Lower leg skin (tissue), 4 donors: ENCODE measurements around the gene CLC. TPM values are rescaled to one million over a fixed set of nuclear protein-coding genes. Genes with fewer than 3 reads are reported as not detected.
"Not testable (repeated sequence)": the region's sequence is repeated elsewhere in the genome, so short reads cannot be mapped to it uniquely, and the experiment has no call there.

Experiments
- DNase-seq, 2 donors: peaks; one replicate each; pipeline ENCODE4 v3.0.0-alpha.2; 2019; ENCODE audit warnings: low spot score in 2 of 2
- H3K4me3 ChIP-seq: fragments of 200-600 bp; sonication (generic); 2 replicates; pipeline ENCODE4 v1.5.1; 2017; ENCODE audit warnings: mild to moderate bottlenecking, low read depth; ENCODE audit not compliant: poor library complexity, severe bottlenecking
- POLR2A ChIP-seq, 2 donors: fragments of 450-650 bp; IDR thresholded peaks; one replicate each; pipeline ENCODE4 v1.6.1; 2016 to 2017; ENCODE audit warnings: antibody characterized with exemption in 2 of 2, mild to moderate bottlenecking in 1 of 2, moderate library complexity in 1 of 2
- WGBS, 2 donors: methylation state at CpG; one replicate each; pipeline ENCODE4 v1.1.5; 2018; 5-methylcytosine and 5-hydroxymethylcytosine counted together
- intact Hi-C: fragments of 100-400 bp; cut with DNase I; formaldehyde crosslinking; loops from one replicate; pipeline ENCODE4 v1.15.0; 2023; ENCODE audit warnings: low total_unique reads
- total RNA-seq, 4 donors: library from RNA; depleted of rRNA; stranded (reverse); fragments of >200 nt; gene quantifications; one replicate each; pipeline ENCODE4 v1.1.0, GENCODE V29; 2016
- TF ChIP-seq, protein P1 (sequence below), 3 donors: fragments of 450-650 bp; IDR thresholded peaks; one replicate each; pipeline ENCODE4 v1.5.1; 2016; ENCODE audit warnings: antibody characterized with exemption in 3 of 3, mild to moderate bottlenecking in 3 of 3, moderate library complexity in 2 of 3

The CLC gene
- total RNA-seq, 4 donors from 2014 or later: not detected

DNA sequence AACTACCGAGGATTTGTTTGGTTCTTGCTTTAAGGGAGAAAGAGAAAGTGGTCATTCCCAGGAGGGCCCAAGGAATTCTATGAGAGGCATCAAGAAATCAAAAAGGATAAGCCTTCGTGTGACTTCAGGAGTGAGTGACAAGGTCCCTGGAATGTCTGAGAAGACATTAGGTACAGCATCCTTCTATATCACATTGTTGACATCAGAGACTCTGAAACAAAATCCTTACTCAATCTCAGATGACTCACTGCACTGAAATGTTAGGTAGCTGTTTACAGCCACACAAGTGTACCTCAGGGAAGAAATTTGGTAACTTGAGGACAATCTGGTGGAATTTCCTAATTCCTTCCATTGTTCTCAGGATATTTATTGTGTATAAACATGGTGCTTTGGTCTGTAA lies 41.4 kb downstream of the CLC start:
- no peak overlapping the region for H3K4me3 ChIP-seq
- TF ChIP-seq POLR2A (IDR thresholded peaks at IDR 0.05): no peak
- TF ChIP-seq, protein P1, sequence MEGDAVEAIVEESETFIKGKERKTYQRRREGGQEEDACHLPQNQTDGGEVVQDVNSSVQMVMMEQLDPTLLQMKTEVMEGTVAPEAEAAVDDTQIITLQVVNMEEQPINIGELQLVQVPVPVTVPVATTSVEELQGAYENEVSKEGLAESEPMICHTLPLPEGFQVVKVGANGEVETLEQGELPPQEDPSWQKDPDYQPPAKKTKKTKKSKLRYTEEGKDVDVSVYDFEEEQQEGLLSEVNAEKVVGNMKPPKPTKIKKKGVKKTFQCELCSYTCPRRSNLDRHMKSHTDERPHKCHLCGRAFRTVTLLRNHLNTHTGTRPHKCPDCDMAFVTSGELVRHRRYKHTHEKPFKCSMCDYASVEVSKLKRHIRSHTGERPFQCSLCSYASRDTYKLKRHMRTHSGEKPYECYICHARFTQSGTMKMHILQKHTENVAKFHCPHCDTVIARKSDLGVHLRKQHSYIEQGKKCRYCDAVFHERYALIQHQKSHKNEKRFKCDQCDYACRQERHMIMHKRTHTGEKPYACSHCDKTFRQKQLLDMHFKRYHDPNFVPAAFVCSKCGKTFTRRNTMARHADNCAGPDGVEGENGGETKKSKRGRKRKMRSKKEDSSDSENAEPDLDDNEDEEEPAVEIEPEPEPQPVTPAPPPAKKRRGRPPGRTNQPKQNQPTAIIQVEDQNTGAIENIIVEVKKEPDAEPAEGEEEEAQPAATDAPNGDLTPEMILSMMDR (IDR thresholded peaks at IDR 0.05): no peak
- intact Hi-C loops: no loop called here
- WGBS, 2 donors: 59 to 63% methylated on average over 2 of the region's 2 CpGs
- DNase-seq: no peak

DNA sequence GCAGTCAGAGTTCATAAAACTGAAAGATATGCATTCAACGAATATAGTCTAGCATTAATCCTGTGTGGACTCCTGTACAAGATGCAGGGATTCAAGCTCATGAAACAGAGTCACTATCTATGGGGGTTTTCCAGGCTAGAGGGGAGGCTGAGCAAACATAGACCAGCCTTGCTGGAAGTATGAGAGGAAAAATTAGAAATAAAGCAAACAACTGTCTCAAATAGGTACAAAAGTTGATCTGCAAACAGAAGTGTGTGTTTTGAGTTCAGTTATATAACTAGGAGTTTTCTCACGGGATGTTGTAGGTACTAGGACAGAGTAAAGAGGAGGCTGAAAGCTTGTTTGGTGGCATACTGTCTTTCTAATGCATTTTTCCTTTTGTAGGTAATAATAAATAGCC lies 42.1 kb downstream of the CLC start:
- intact Hi-C loops: no loop called here
- TF ChIP-seq, protein P1 (IDR thresholded peaks at IDR 0.05): no peak
- TF ChIP-seq POLR2A (IDR thresholded peaks at IDR 0.05): no peak
- no peak for DNase-seq
- 60 to 71% methylated on average over 2 of the region's 2 CpGs for WGBS, 2 donors
- no peak overlapping the region for H3K4me3 ChIP-seq

DNA sequence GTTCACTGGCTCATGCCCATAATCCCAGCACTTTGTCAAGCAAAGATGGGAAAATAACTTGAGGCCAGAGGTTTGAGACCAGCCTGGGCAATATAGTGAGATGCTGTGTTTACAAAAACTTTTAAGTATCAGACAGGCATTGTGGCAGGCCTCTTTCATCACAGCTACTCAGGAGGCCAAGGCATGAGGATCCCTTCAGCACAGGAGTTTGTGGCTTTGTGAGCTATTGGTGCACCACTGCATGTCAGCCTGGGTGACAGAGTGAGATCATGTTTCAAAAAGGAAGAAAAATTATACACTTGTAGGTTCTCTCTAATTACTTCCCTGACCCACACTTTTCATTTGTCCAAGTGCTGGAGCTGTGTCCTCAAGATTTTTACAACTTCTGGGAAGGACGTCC lies 45.0 kb downstream of the CLC start:
- intact Hi-C loops: no loop called here
- TF ChIP-seq, protein P1 (IDR thresholded peaks at IDR 0.05): no peak
- TF ChIP-seq POLR2A (IDR thresholded peaks at IDR 0.05): no peak
- DNase-seq: no peak
- WGBS, 2 donors: 50 to 69% methylated on average over 1 of the region's 1 CpG
- no peak overlapping the region for H3K4me3 ChIP-seq

DNA sequence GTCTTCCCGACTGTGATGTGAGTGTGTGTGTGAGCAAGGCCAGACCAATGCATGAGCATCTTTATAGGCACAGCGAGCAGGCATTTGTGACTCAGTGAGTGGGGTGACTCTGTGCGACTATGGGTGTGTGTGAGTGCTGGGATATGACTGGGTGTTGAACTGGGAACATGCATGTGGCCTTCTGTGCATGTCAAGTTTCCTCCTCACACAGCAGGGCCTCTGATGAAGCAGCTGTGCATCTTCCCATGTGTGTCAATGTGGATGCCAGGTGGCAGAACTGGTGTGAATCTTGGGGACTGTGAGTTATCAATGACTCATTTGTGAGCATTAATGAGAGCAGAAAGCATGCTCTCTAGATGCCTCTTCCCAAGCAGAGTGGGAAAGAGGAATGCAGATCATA lies 45.7 kb downstream of the CLC start:
- 74 to 85% methylated on average over 3 of the region's 3 CpGs for WGBS, 2 donors

DNA sequence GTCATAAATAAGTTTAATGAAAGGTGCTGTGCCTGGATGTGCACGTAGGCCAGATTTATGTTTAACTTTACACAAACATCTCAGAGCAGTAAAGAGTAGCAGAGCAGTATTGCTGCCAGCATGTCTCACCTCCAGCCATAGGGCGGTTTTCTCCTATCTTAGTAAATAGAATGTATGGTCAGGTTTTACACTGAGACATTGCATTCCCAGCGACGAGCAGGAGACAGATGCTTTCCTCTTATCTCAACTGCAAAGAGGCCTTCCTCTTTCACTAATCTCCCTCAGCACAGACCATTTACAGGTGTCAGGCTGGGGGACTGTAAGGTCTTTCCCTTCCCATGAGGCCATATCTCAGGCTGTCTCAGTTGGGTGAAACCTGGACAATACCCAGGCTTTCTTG lies 49.2 kb downstream of the CLC start:
- intact Hi-C loops, DNase-seq, H3K4me3 ChIP-seq: not testable (repeated sequence)
- 82 to 86% methylated on average over 4 of the region's 4 CpGs for WGBS, 2 donors

More for the DNA sequence above, 45.7 kb downstream of the CLC start:
- TF ChIP-seq, protein P1 (IDR thresholded peaks at IDR 0.05): no peak
- TF ChIP-seq POLR2A (IDR thresholded peaks at IDR 0.05): no peak
- H3K4me3 ChIP-seq: no peak overlapping the region
- DNase-seq: no peak
- intact Hi-C loops: no loop called here

DNA sequence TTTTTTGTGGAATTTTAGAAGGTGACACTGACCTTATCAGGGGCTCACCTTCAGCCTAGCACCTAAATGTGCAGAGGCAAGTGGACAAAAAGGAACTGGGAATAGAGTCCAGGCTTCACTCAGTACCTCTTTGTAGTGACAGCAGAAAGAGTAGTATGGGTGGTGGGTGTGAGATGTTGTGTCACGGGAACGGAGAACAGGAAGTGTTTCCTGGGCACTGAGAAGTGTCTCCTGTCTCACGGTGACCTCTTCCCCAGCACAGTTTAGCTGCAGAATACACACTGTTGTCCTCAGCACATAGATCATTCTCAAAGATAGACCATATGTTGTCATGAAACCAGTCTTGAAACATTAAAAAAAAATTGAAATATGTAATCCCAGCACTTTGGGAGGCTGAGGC lies 51.1 kb downstream of the CLC start:
- TF ChIP-seq, protein P1 (IDR thresholded peaks at IDR 0.05): no peak
- no peak for TF ChIP-seq POLR2A (IDR thresholded peaks at IDR 0.05)
- WGBS, 2 donors: 63 to 72% methylated on average over 3 of the region's 3 CpGs
- no peak for DNase-seq
- H3K4me3 ChIP-seq: no peak overlapping the region
- intact Hi-C loops: no loop called here
